ENCODE data around the gene CLSTN2. TPM values are rescaled to one million over a fixed set of nuclear protein-coding genes. Genes with fewer than 3 reads are reported as not detected.

The CLSTN2 gene
- total RNA-seq, 4 donors from 2014 or later = 19.5 to 66.7 (median 42.5) TPM

DNA sequence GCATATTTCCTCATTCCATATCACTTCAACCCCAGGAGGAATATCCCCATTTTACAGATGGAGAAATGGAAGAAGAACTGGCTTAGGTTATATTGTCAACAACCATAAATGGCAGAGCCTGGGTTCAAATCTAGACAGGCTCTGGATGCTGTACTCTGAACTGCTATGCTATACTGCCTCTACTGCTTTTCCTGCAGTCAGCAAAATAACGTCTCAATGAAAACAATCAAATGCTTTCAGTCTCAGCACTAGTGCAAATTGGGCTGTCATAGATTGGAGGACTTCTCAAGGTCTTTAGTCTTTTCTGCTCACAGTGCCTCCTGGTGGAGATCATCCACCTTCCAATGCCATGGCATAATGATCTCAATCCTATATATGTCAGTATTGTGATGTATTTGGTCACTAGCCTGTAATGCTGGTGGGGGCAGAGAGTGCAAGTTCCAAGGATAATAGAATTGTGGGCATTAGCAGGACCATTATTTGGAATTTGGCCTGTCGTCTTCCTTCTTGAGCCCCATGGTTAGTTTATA lies 285.0 kb downstream of the CLSTN2 start:
- TF ChIP-seq, protein P1, sequence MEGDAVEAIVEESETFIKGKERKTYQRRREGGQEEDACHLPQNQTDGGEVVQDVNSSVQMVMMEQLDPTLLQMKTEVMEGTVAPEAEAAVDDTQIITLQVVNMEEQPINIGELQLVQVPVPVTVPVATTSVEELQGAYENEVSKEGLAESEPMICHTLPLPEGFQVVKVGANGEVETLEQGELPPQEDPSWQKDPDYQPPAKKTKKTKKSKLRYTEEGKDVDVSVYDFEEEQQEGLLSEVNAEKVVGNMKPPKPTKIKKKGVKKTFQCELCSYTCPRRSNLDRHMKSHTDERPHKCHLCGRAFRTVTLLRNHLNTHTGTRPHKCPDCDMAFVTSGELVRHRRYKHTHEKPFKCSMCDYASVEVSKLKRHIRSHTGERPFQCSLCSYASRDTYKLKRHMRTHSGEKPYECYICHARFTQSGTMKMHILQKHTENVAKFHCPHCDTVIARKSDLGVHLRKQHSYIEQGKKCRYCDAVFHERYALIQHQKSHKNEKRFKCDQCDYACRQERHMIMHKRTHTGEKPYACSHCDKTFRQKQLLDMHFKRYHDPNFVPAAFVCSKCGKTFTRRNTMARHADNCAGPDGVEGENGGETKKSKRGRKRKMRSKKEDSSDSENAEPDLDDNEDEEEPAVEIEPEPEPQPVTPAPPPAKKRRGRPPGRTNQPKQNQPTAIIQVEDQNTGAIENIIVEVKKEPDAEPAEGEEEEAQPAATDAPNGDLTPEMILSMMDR (IDR thresholded peaks at IDR 0.05; ENCODE audit: low read depth) = no peak

DNA sequence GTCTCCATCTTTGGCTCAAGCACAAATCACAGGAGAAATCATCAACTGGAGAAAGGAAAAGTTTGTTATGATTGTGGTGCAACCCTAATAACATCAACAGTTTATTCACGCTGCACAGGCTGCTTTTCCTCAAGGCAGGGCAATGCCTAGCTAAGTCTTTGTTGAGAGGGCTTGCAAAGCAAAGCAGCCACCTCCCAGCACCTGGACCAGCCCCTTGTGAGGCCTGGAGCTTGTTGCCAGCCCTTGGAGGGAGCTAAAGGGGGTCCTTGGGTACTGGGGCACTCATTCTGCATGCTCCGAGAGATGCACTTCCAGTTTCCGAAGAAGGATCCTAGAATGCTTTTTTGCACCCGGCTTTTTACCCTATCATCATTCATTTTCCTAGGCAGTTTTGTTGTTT lies 288.2 kb downstream of the CLSTN2 start:
- TF ChIP-seq, protein P1 (IDR thresholded peaks at IDR 0.05; ENCODE audit: low read depth) = no peak

DNA sequence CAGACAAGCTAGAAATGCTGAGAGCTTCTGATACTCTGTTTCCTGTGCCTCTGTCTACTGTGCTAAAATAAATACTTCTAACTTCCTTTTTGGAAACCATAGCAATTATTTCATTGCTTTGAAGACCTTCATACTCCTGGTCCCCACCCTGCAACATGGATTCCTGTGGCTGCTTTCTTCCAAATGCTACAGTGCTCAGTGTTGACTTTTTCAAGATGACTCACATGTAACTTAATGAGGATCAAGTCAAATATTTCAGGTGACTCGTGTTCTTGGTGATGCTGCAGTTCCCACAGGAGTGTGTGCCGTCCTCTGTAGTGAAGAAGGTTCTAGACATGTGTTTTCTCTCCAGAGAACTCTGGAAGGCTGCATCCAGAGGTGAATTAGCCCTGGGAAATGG lies 288.6 kb downstream of the CLSTN2 start:
- TF ChIP-seq, protein P1 (IDR thresholded peaks at IDR 0.05; ENCODE audit: low read depth) = no peak

DNA sequence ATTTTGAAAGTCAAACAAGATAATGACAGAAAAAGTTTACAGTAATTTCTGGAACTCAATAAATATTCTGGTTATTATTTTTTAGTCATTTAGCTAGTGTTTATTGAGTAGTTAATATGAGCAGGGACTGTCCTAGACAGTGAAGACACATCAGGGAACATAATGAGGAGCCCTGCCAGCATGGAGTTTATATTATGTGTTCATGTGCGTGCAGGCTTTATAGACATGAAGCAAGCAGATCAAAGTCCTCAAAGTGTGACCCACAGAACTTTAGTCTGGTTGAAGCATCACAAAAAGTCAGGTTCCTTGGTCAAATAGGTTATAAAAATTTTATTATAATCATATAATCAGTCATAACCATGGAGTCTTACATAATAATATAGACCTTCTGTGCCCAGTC lies 289.3 kb downstream of the CLSTN2 start:
- TF ChIP-seq, protein P1 (IDR thresholded peaks at IDR 0.05; ENCODE audit: low read depth) = no peak

DNA sequence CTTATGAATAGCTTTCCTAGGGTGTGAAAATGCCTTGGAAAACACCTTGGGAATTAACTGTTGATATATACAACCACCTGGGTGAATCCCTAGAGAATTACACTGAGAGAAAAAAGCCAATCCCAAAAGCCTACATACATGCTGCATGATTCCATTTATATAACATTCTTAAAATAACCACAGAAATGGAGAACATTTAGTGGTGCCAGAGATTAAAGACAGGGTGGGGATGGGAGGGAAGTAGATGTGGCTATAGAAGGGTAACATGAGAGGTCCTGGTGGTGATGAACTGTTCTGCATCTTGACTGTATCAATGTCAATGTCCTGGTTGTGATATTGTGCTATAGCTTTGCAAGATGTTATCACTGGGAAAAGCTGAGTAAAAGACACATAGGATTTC lies 291.0 kb downstream of the CLSTN2 start:
- TF ChIP-seq, protein P1 (IDR thresholded peaks at IDR 0.05; ENCODE audit: low read depth) = no peak

DNA sequence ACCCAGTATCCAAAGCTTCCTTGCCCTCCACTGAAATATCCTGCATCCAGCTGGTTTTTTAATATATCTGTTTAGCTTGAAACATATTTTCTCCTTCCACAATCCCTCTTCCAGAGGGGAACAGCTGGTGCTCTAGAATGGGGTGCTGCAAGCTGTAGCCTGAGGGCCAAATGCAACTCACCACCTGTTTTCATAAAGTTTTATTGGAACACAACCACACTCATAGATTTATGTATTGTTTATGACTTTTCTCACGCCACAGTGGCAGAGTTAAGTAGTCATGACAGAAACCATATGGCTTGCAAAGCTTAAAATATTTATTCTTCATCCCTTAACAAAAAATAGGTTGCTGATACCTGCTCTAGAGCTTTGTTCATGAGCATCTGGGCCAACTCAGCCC lies 298.7 kb downstream of the CLSTN2 start:
- TF ChIP-seq, protein P1 (IDR thresholded peaks at IDR 0.05; ENCODE audit: low read depth) = no peak

DNA sequence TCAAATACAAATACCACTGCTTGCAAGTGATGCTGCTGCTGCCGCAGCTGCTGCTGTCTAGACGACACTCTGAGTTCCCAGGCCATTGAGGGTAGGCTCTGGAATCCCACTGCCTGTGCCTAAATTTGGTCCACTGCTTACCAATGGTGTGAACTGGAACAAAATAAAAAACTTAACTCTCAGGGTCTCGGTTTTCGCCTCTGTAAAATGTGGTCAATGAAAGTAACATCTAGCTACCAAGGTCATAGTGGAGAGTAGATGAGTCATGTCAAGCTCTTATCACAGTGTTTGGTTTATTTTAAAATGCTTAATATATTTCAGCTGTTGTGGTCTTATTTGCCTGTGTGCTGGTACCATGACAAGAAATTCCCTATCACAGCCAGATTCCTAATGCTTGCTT lies 299.3 kb downstream of the CLSTN2 start:
- TF ChIP-seq, protein P1 (IDR thresholded peaks at IDR 0.05; ENCODE audit: low read depth) = no peak

All from subcutaneous adipose tissue (tissue), 4 donors.